Spinal cord (tissue), 10 donors: ENCODE results near the gene ATN1. TPM values are rescaled to one million over a fixed set of nuclear protein-coding genes. Genes with fewer than 3 reads are reported as not detected.
A peak's percentile ranks its signal among the peaks of the same experiment; 100 is the strongest.

Experiments used
- DNase-seq, 6 donors: peaks; one replicate each; pipeline versions ENCODE4 v3.0.0 to v3.0.0-alpha.2; 2013 to 2015; ENCODE audit warnings: low spot score in 6 of 6, low read depth in 4 of 6
- H3K27ac ChIP-seq: one replicate; pipeline ENCODE4 v1.5.1; 2013; ENCODE audit warnings: low read depth, low read length, control low read depth
- H3K27me3 ChIP-seq: one replicate; pipeline ENCODE4 v1.6.1; 2013; ENCODE audit warnings: low read length; ENCODE audit not compliant: control insufficient read depth, insufficient read depth
- H3K36me3 ChIP-seq: one replicate; pipeline ENCODE4 v1.6.1; 2013; ENCODE audit warnings: low read length; ENCODE audit not compliant: control insufficient read depth, insufficient read depth
- H3K4me1 ChIP-seq: one replicate; pipeline ENCODE4 v1.6.1; 2013; ENCODE audit warnings: low read length; ENCODE audit not compliant: control insufficient read depth, insufficient read depth
- H3K4me3 ChIP-seq: one replicate; pipeline ENCODE4 v1.5.1; 2013; ENCODE audit warnings: low read depth, low read length, control low read depth
- H3K9me3 ChIP-seq: one replicate; pipeline ENCODE4 v1.6.1; 2013; ENCODE audit warnings: low read length; ENCODE audit not compliant: control insufficient read depth, insufficient read depth
- WGBS: methylation state at CpG from one replicate; pipeline ENCODE4 v1.1.5; 2013; ENCODE audit warnings: missing lambda C conversion rate; ENCODE audit not compliant: insufficient coverage; 5-methylcytosine and 5-hydroxymethylcytosine counted together
- polyA plus RNA-seq, 2 donors: library from polyadenylated mRNA; unstranded; fragments of 120-200 nt; gene quantifications; one replicate each; pipeline ENCODE4 v1.2.1, GENCODE V29; 2013; ENCODE audit not compliant: insufficient read length in 2 of 2
- total RNA-seq, 2 donors: library from RNA; depleted of rRNA in 1 of 2; stranded (reverse); fragments of 120-200 nt in 1 of 2; fragments of >200 nt in 1 of 2; gene quantifications; one replicate each; pipeline versions ENCODE4 v1.2.3 to v1.2.4, GENCODE V29; 2013 to 2014
- donor health status: healthy.

ATN1 gene
- total and polyA plus RNA-seq, 4 donors = 23.1 to 228 (median 117) TPM

GRCh38 chr12:6951551-6952120, 23.9 kb downstream of the ATN1 start:
- Histone ChIP-seq H3K27ac (no peak overlapping the region), H3K4me3 (peak overlapping the region; percentile 7)
- 90% methylated on average over 20 of the region's 20 CpGs for WGBS

GRCh38 chr12:6952121-6952862, 24.5 kb downstream of the ATN1 start:
- H3K4me1 ChIP-seq = peaks cover 16% of the 10 kb centered on the region
- H3K9me3 ChIP-seq = no peaks in the 10 kb centered on the region
- DNase-seq = no peak
- no peak overlapping the region for H3K27ac ChIP-seq
- H3K4me3 ChIP-seq = peak overlapping the region; percentile 7
- peaks cover 19% of the 10 kb centered on the region for H3K36me3 ChIP-seq
- H3K27me3 ChIP-seq = no peaks in the 10 kb centered on the region
- WGBS = 74% methylated on average over 19 of the region's 22 CpGs

More at GRCh38 chr12:6951551-6952120, 23.9 kb downstream of the ATN1 start:
- no peak for DNase-seq
- Histone ChIP-seq H3K9me3 (no peaks in the 10 kb centered on the region), H3K27me3 (no peaks in the 10 kb centered on the region), H3K36me3 (peaks cover 22% of the 10 kb centered on the region), H3K4me1 (peaks cover 19% of the 10 kb centered on the region)

GRCh38 chr12:6952863-6953441, 25.2 kb downstream of the ATN1 start:
- no peaks in the 10 kb centered on the region for H3K9me3 ChIP-seq
- 90% methylated on average over 12 of the region's 15 CpGs for WGBS
- peaks cover 16% of the 10 kb centered on the region for H3K36me3 ChIP-seq
- H3K4me3 ChIP-seq = no peak overlapping the region
- no peak for DNase-seq
- H3K4me1 ChIP-seq = peaks cover 16% of the 10 kb centered on the region
- no peaks in the 10 kb centered on the region for H3K27me3 ChIP-seq
- H3K27ac ChIP-seq = peak overlapping the region; percentile 8

GRCh38 chr12:6953442-6954315, 25.9 kb downstream of the ATN1 start:
- H3K9me3 ChIP-seq = no peaks in the 10 kb centered on the region
- H3K27ac ChIP-seq = peak overlapping the region; percentile 40
- peaks cover 16% of the 10 kb centered on the region for H3K36me3 ChIP-seq
- no peak overlapping the region for H3K4me3 ChIP-seq
- peak in 1 of 6 donors; percentile 65 for DNase-seq
- no peaks in the 10 kb centered on the region for H3K27me3 ChIP-seq
- 69% methylated on average over 17 of the region's 24 CpGs for WGBS
- peaks cover 23% of the 10 kb centered on the region for H3K4me1 ChIP-seq

- DNase-seq = no peak
- peak overlapping the region; percentile 40 for H3K27ac ChIP-seq
Observed at GRCh38 chr12:6954316-6955107, 26.8 kb downstream of the ATN1 start.

GRCh38 chr12:6955108-6956020, 27.6 kb downstream of the ATN1 start:
- Histone ChIP-seq H3K4me1 (peaks cover 37% of the 10 kb centered on the region), H3K4me3 (no peak overlapping the region), H3K36me3 (peaks cover 16% of the 10 kb centered on the region), H3K27ac (no peak overlapping the region), H3K9me3 (no peaks in the 10 kb centered on the region), H3K27me3 (no peaks in the 10 kb centered on the region)
- no peak for DNase-seq
- 85% methylated on average over 20 of the region's 22 CpGs for WGBS

More at GRCh38 chr12:6954316-6955107, 26.8 kb downstream of the ATN1 start:
- Histone ChIP-seq H3K27me3 (no peaks in the 10 kb centered on the region), H3K36me3 (peaks cover 16% of the 10 kb centered on the region), H3K4me3 (no peak overlapping the region), H3K9me3 (no peaks in the 10 kb centered on the region), H3K4me1 (peaks cover 30% of the 10 kb centered on the region)
- WGBS = 87% methylated on average over 21 of the region's 21 CpGs

- DNase-seq = no peak
- no peak overlapping the region for H3K4me3 ChIP-seq
- H3K27ac ChIP-seq = no peak overlapping the region
- no peaks in the 10 kb centered on the region for H3K9me3 ChIP-seq
- H3K36me3 ChIP-seq = peaks cover 16% of the 10 kb centered on the region
- no peaks in the 10 kb centered on the region for H3K27me3 ChIP-seq
- WGBS = 81% methylated on average over 24 of the region's 28 CpGs
- peaks cover 45% of the 10 kb centered on the region for H3K4me1 ChIP-seq
Observed at GRCh38 chr12:6956021-6956727, 28.4 kb downstream of the ATN1 start.

- Histone ChIP-seq H3K4me1 (peaks cover 55% of the 10 kb centered on the region), H3K36me3 (peaks cover 13% of the 10 kb centered on the region), H3K9me3 (no peaks in the 10 kb centered on the region), H3K27ac (no peak overlapping the region), H3K4me3 (no peak overlapping the region), H3K27me3 (no peaks in the 10 kb centered on the region)
- no peak for DNase-seq
- 88% methylated on average over 20 of the region's 20 CpGs for WGBS
Observed at GRCh38 chr12:6957151-6957701, 29.5 kb downstream of the ATN1 start.
